ENCODE data around the gene FCAMR. TPM values are rescaled to one million over a fixed set of nuclear protein-coding genes. Genes with fewer than 3 reads are reported as not detected.
A peak's percentile ranks its signal among the peaks of the same experiment; 100 is the strongest.

Gene FCAMR
- total and polyA plus RNA-seq, 2 experiments from 2014 or later, result not detected

GRCh38 chr1:207003210-207003609 lies 33.0 kb upstream of the FCAMR start:
- H3K27me3 ChIP-seq (ENCODE audit: insufficient read depth), result no peaks in the 10 kb centered on the region
- no peaks in the 10 kb centered on the region for H3K4me1 ChIP-seq (ENCODE audit: insufficient read depth)
- H2AFZ ChIP-seq, result no peak overlapping the region
- ATAC-seq (peak; percentile 39), DNase-seq (ENCODE audit: low spot score) (no peak)
- no peaks in the 10 kb centered on the region for H3K9me2 ChIP-seq (ENCODE audit: insufficient read depth)
- no peak overlapping the region for H3K4me2 ChIP-seq
- H3K36me3 Mint-ChIP-seq (ENCODE audit: low read depth), result no peaks in the 10 kb centered on the region
- no peaks in the 10 kb centered on the region for H3K79me2 ChIP-seq (replicated peaks; ENCODE audit: insufficient read depth)
- no peak overlapping the region for H3K27ac Mint-ChIP-seq
- no peak overlapping the region for H3K27ac ChIP-seq (ENCODE audit: low read depth)
- H3F3A ChIP-seq (replicated peaks; ENCODE audit: low read depth), result no peaks in the 10 kb centered on the region
- TF ChIP-seq REST (IDR thresholded peaks at IDR 0.05; ENCODE audit: unreplicated experiment) (no peak), EZH2 (IDR thresholded peaks at IDR 0.05; ENCODE audit: low read depth, unreplicated experiment) (no peak), ZNF331 (CRISPR knock-in tag; IDR thresholded peaks at IDR 0.05; ENCODE audit: low read depth) (no peak), CTCF (conservative IDR thresholded peaks at IDR 0.05; ENCODE audit: low read depth in 2 of 2) (no peak), JUNB (IDR thresholded peaks at IDR 0.05; ENCODE audit: unreplicated experiment) (no peak), NANOG (IDR thresholded peaks at IDR 0.05; ENCODE audit: borderline replicate concordance) (no peak), EZH2phosphoT487 (IDR thresholded peaks at IDR 0.05; ENCODE audit: unreplicated experiment) (no peak), ETS1 (IDR thresholded peaks at IDR 0.05) (no peak), CREB1 (CRISPR knock-in tag; IDR thresholded peaks at IDR 0.05; ENCODE audit: low read depth) (no peak), POLR2AphosphoS5 (IDR thresholded peaks at IDR 0.05; ENCODE audit: low read depth) (no peak), ZNF462 (CRISPR knock-in tag; IDR thresholded peaks at IDR 0.05) (no peak), ZNF114 (CRISPR knock-in tag; IDR thresholded peaks at IDR 0.05) (no peak)
- H3K4me3 ChIP-seq, result no peak overlapping the region
- no peaks in the 10 kb centered on the region for H3K36me3 ChIP-seq (ENCODE audit: insufficient read depth)
- H3K9me3 Mint-ChIP-seq, result no peaks in the 10 kb centered on the region
- H3K4me3 Mint-ChIP-seq, result no peak overlapping the region
- H3K4me1 Mint-ChIP-seq, result peaks cover 8% of the 10 kb centered on the region; the same call in 2 of the 3 replicates
- no peaks in the 10 kb centered on the region for H4K20me1 ChIP-seq (replicated peaks; ENCODE audit: insufficient read depth)
- peaks cover 3% of the 10 kb centered on the region for H3K27me3 Mint-ChIP-seq (ENCODE audit: insufficient read depth, low read depth, poor library complexity)

Data from GM23338 (cell line).